HepG2 (cell line): ENCODE measurements around the gene MZF1. TPM values are rescaled to one million over a fixed set of nuclear protein-coding genes. Genes with fewer than 3 reads are reported as not detected.

Experiments
- CCDC6 ChIP-seq: sonication (generic); formaldehyde crosslinking; IDR thresholded peaks from 2 replicates; pipeline ENCODE4 v1.8.1; 2022; ENCODE audit warnings: mild to moderate bottlenecking, missing genetic modification reagents, moderate library complexity
- DZIP1 ChIP-seq: sonication (generic); formaldehyde crosslinking; IDR thresholded peaks from 2 replicates; pipeline ENCODE4 v1.5.0; 2020; ENCODE audit warnings: mild to moderate bottlenecking, missing genetic modification reagents
- GMEB1 ChIP-seq: sonication (generic); formaldehyde crosslinking; IDR thresholded peaks from 2 replicates; pipeline ENCODE4 v1.5.1; 2020; ENCODE audit warnings: missing genetic modification reagents, mild to moderate bottlenecking, borderline replicate concordance
- HCFC1 ChIP-seq: fragments of 150-350 bp; IDR thresholded peaks from 2 replicates; pipeline ENCODE4 v1.6.1; 2014; ENCODE audit warnings: low read depth, low read length
- HES4 ChIP-seq: sonication (generic); formaldehyde crosslinking; IDR thresholded peaks from 2 replicates; pipeline ENCODE4 v1.9.0; 2021; ENCODE audit warnings: mild to moderate bottlenecking, missing genetic modification reagents, borderline replicate concordance
- HMGA1 ChIP-seq: sonication (generic); formaldehyde crosslinking; conservative IDR thresholded peaks from 2 replicates; pipeline ENCODE4 v1.4.0; 2020; ENCODE audit warnings: missing genetic modification reagents
- LCORL ChIP-seq, 2 experiments: fragments of 450-650 bp in 1 of 2; sonication (generic) in 1 of 2; formaldehyde crosslinking in 1 of 2; IDR thresholded peaks; 2 replicates each; pipeline versions ENCODE4 v1.5.0 to v1.6.1; 2017 to 2020; ENCODE audit warnings: antibody characterized with exemption in 1 of 2, missing genetic modification reagents in 1 of 2
- MAX ChIP-seq: IDR thresholded peaks from 2 replicates; pipeline ENCODE4 v1.6.1; 2012; ENCODE audit warnings: inconsistent platforms
- MEF2D ChIP-seq: sonication (generic); formaldehyde crosslinking; IDR thresholded peaks from 2 replicates; pipeline ENCODE4 v1.5.1; 2020; ENCODE audit warnings: mild to moderate bottlenecking, missing genetic modification reagents
- PCBP1 ChIP-seq: fragments of 200-400 bp; formaldehyde crosslinking; IDR thresholded peaks from 2 replicates; pipeline ENCODE4 v1.6.1; 2017; ENCODE audit warnings: mild to moderate bottlenecking, low read depth, low read length, borderline replicate concordance
- RFX5 ChIP-seq: IDR thresholded peaks from 2 replicates; pipeline ENCODE4 v1.6.1; 2011; ENCODE audit warnings: low read depth, low read length, improper control_type of control experiment
- SCMH1 ChIP-seq: sonication (generic); formaldehyde crosslinking; IDR thresholded peaks from 2 replicates; pipeline ENCODE4 v1.9.0; 2021; ENCODE audit warnings: missing genetic modification reagents, mild to moderate bottlenecking, borderline replicate concordance
- SIX4 ChIP-seq: sonication (generic); formaldehyde crosslinking; IDR thresholded peaks from 2 replicates; pipeline ENCODE4 v1.4.0; 2020; ENCODE audit warnings: missing genetic modification reagents
- TFE3 ChIP-seq: IDR thresholded peaks from 2 replicates; pipeline ENCODE4 v1.6.1; 2016
- THAP8 ChIP-seq: sonication (generic); formaldehyde crosslinking; IDR thresholded peaks from 2 replicates; pipeline ENCODE4 v1.5.1; 2020; ENCODE audit warnings: missing genetic modification reagents, mild to moderate bottlenecking, borderline replicate concordance
- XBP1 ChIP-seq: sonication (generic); formaldehyde crosslinking; IDR thresholded peaks from 2 replicates; pipeline ENCODE4 v1.5.0; 2020; ENCODE audit warnings: missing genetic modification reagents
- ZEB1 ChIP-seq: IDR thresholded peaks from 2 replicates; pipeline ENCODE4 v1.6.1; 2012; ENCODE audit warnings: mild to moderate bottlenecking, low read depth, inconsistent platforms; ENCODE audit not compliant: insufficient replicate concordance
- ZMYM3 ChIP-seq: sonication (generic); formaldehyde crosslinking; IDR thresholded peaks from 2 replicates; pipeline ENCODE4 v1.5.1; 2020; ENCODE audit warnings: mild to moderate bottlenecking, missing genetic modification reagents
- ZNF383 ChIP-seq: sonication (generic); formaldehyde crosslinking; IDR thresholded peaks from 2 replicates; pipeline ENCODE4 v1.4.0; 2020; ENCODE audit warnings: missing genetic modification reagents, mild to moderate bottlenecking, borderline replicate concordance
- ZNF501 ChIP-seq: sonication (generic); formaldehyde crosslinking; IDR thresholded peaks from 2 replicates; pipeline ENCODE4 v1.5.1; 2020; ENCODE audit warnings: mild to moderate bottlenecking, moderate library complexity, missing genetic modification reagents
- ZNF784 ChIP-seq: sonication (generic); formaldehyde crosslinking; IDR thresholded peaks from 2 replicates; pipeline ENCODE4 v1.5.1; 2020; ENCODE audit warnings: missing genetic modification reagents, mild to moderate bottlenecking, borderline replicate concordance
- polyA plus RNA-seq, 8 experiments: library from polyadenylated mRNA; depleted of rRNA in 3 of 8; stranded (reverse) in 7 of 8; unstranded in 1 of 8; fragments of >200 nt; fragmentation: Illumina TruSeq in 4 of 8; extraction: Trizol in 4 of 8; gene quantifications; 2 replicates each; pipeline versions ENCODE4 v1.2.1 to v1.2.3, GENCODE V29; 2011 to 2016; ENCODE audit warnings: low read depth in 4 of 8, missing spikeins in 1 of 8, mixed read lengths in 1 of 8; ENCODE audit not compliant: insufficient read depth in 1 of 8
- total RNA-seq, 5 experiments: library from RNA; depleted of rRNA; stranded (reverse); fragments of >200 nt; fragmentation: Illumina TruSeq; extraction: Trizol; gene quantifications; 2 replicates each; pipeline ENCODE4 v1.2.3, GENCODE V29; 2016; ENCODE audit warnings: low read depth in 1 of 5

MZF1 gene
- total and polyA plus RNA-seq, 2 of the 13 experiments (the other 11 are each of a cell fraction or from before 2014, with no cell fraction given), result 3.1 to 8.1 TPM

- no peak for TF ChIP-seq HMGA1 (CRISPR knock-in tag)
- TF ChIP-seq HES4 (CRISPR knock-in tag), result peak; percentile 82; the same call in 1 of the 2 replicates
- TF ChIP-seq HCFC1, result peak; percentile 71
- TF ChIP-seq GMEB1 (CRISPR knock-in tag), result peak; percentile 97
- TF ChIP-seq ZEB1, result peak; percentile 59
- TF ChIP-seq DZIP1 (CRISPR knock-in tag), result no peak
- TF ChIP-seq ZMYM3, result peak; percentile 41; the same call in 1 of the 2 replicates
- TF ChIP-seq ZNF784 (CRISPR knock-in tag), result no peak
- TF ChIP-seq SCMH1 (CRISPR knock-in tag), result no peak
- no peak for TF ChIP-seq XBP1 (CRISPR knock-in tag)
- 0 out of 2 replicates have a peak, but pooled peaks have one; percentile 66 for TF ChIP-seq PCBP1
- TF ChIP-seq TFE3 (CRISPR knock-in tag), result peak; percentile 33; the same call in 1 of the 2 replicates
- no peak; the same call in 1 of the 2 replicates for TF ChIP-seq CCDC6 (CRISPR knock-in tag)
- no peak for TF ChIP-seq THAP8 (CRISPR knock-in tag)
- TF ChIP-seq ZNF501, result peak; percentile 93
- TF ChIP-seq ZNF383 (CRISPR knock-in tag), result no peak; the same call in 1 of the 2 replicates
- no peak for TF ChIP-seq SIX4 (CRISPR knock-in tag)
- peak; percentile 75 for TF ChIP-seq MEF2D
- peak; percentile 66; the same call in 1 of the 2 replicates for TF ChIP-seq RFX5
- no peak for TF ChIP-seq LCORL (IDR thresholded peaks at IDR 0.05)
- TF ChIP-seq LCORL (CRISPR knock-in tag; IDR thresholded peaks at IDR 0.05), result peak; percentile 65
- TF ChIP-seq MAX, result peak; percentile 73
Measured at GRCh38 chr19:58572818-58573657, at the start of gene MZF1 (continued).
